ENCODE measurements around the gene CCDC33. TPM values are rescaled to one million over a fixed set of nuclear protein-coding genes. Genes with fewer than 3 reads are reported as not detected.

Gene CCDC33
- total and polyA plus RNA-seq, 10 donors: 0.08 TPM; not detected in 9

DNA sequence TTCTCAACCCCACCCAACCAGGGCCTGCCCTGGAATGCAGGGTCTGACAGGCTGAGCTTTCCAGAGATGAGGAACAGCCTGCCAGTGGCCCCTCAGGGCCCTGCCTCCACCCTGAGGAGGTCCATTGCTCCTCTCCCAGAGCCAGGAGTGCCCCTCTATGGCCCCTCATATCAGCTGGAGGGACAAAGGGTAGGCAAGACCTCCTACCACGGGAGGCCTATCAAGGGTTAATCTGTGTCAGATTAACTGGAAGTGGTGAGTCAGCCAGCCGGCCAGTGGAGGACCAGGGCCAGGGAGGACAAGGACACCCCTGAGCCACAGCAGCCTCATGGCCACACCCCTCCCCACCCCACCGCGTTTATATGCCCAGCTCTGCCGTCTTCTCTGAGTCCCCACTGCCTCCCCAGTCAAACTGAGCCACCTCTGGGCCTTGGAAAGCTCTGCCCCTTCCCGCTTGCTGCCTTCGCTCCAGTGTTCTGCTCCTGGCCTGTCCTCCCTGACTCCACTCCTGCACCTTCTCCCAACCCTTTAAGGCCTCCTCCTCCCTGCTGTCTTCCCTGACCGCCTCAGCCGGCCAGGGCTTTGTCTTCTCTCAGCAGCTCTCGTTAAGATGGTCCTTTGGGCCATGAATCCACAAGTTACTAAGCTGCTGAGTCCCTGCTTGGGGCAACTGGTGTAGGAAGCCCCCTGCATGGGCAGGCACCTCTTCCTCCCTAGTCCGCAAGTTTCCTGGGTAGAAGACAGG lies 6.5 kb downstream of the CCDC33 start:
- H3K27ac ChIP-seq: peak overlapping the region in 7 of 8 donors; percentile 14 to 74 (median 55)
- intact Hi-C loops (cut with DNase I; ENCODE audit: low total_unique reads): no loop called here
- peak; percentile 79 for DNase-seq

DNA sequence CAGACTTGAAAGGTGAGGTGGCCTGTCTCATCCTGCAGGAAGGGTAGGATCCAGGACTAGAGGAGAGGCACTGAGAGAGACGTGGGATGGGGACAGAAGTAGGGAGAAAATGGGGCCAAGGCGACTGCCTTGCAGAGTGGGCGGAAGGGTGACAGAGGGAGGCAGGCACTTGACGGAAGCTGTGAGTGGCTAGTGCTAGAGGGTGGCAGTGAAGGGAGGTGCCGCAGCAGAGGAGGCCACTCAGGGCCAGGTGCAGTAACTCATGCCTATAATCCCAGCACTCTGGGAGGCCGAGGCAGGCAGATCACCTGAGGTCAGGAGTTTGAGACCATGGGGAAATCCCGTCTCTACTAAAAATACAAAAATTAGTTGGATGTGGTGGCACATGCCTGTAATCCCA lies 7.3 kb downstream of the CCDC33 start:
- Histone ChIP-seq H3K9me3 (no peaks in the 10 kb centered on the region), H3K27me3 (replicated peaks in 1 of 7) (peaks cover 0 to 53% (median 10%) of the 10 kb centered on the region in 7 donors), H3K4me3 (no peak overlapping the region), H3K4me1 (peaks cover 0 to 56% (median 39%) of the 10 kb centered on the region in 6 donors), H3K27ac (peak overlapping the region in 1 of 8 donors; percentile 74), H3K36me3 (no peaks in the 10 kb centered on the region)
- no peak for TF ChIP-seq POLR2AphosphoS5 (IDR thresholded peaks at IDR 0.05)
- TF ChIP-seq POLR2A (IDR thresholded peaks at IDR 0.05): no peak
- TF ChIP-seq, protein P1, sequence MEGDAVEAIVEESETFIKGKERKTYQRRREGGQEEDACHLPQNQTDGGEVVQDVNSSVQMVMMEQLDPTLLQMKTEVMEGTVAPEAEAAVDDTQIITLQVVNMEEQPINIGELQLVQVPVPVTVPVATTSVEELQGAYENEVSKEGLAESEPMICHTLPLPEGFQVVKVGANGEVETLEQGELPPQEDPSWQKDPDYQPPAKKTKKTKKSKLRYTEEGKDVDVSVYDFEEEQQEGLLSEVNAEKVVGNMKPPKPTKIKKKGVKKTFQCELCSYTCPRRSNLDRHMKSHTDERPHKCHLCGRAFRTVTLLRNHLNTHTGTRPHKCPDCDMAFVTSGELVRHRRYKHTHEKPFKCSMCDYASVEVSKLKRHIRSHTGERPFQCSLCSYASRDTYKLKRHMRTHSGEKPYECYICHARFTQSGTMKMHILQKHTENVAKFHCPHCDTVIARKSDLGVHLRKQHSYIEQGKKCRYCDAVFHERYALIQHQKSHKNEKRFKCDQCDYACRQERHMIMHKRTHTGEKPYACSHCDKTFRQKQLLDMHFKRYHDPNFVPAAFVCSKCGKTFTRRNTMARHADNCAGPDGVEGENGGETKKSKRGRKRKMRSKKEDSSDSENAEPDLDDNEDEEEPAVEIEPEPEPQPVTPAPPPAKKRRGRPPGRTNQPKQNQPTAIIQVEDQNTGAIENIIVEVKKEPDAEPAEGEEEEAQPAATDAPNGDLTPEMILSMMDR (IDR thresholded peaks at IDR 0.05 in 8 of 11, conservative IDR thresholded peaks at IDR 0.05 in 3 of 11): no peak
- intact Hi-C loops (cut with DNase I; ENCODE audit: low total_unique reads): no loop called here
- WGBS, 5 donors: 62 to 83% (median 74%) methylated on average over 7 of the region's 7 CpGs
- no peak for DNase-seq

More for the DNA sequence above, 6.5 kb downstream of the CCDC33 start:
- 52 to 71% (median 62%) methylated on average over 9 to 11 of the region's 11 CpGs for WGBS, 5 donors
- Histone ChIP-seq H3K9me3 (no peaks in the 10 kb centered on the region), H3K27me3 (replicated peaks in 1 of 7) (peaks cover 0 to 53% (median 10%) of the 10 kb centered on the region in 7 donors), H3K4me3 (no peak overlapping the region), H3K36me3 (no peaks in the 10 kb centered on the region), H3K4me1 (peaks cover 0 to 56% (median 39%) of the 10 kb centered on the region in 6 donors)
- peak; percentile 17 to 61 (median 56) for TF ChIP-seq POLR2AphosphoS5 (IDR thresholded peaks at IDR 0.05)
- no peak for TF ChIP-seq POLR2A (IDR thresholded peaks at IDR 0.05)

DNA sequence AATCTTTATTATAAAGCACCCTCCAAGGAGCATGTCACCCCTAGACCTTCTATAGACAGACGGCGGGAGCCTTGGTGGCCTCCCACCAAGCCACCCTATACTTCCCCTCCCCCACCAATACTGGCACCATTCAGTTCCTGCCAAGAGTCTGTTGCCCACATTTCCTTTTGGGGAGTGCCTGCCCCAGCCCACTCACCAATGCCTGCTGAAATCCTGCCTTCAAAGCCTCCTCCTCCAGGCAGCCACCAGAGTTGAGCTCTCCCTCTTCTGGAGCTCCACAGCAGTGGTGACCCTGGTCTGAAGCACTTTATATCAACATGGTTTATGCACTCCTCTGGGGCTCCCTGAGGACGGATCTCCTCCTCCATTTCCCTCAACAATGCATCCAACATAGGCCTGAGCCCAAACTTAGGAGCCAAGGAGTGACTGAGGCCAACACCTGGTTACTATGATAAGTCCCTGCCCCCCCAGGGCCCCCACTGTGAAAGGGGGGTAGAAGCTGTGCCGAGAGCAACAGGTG lies 8.8 kb downstream of the CCDC33 start:
- Histone ChIP-seq H3K36me3 (no peaks in the 10 kb centered on the region), H3K9me3 (no peaks in the 10 kb centered on the region), H3K27ac (no peak overlapping the region), H3K27me3 (replicated peaks in 1 of 7) (peaks cover 0 to 53% (median 10%) of the 10 kb centered on the region in 7 donors), H3K4me3 (no peak overlapping the region), H3K4me1 (peaks cover 0 to 47% (median 31%) of the 10 kb centered on the region in 6 donors)
- no peak for TF ChIP-seq POLR2AphosphoS5 (IDR thresholded peaks at IDR 0.05)
- TF ChIP-seq, protein P1 (IDR thresholded peaks at IDR 0.05 in 8 of 11, conservative IDR thresholded peaks at IDR 0.05 in 3 of 11): no peak
- TF ChIP-seq POLR2A (IDR thresholded peaks at IDR 0.05): no peak
- intact Hi-C loops (cut with DNase I; ENCODE audit: low total_unique reads): no loop called here
- no peak for DNase-seq
- 53 to 74% (median 62%) methylated on average over 3 to 4 of the region's 4 CpGs for WGBS, 5 donors

DNA sequence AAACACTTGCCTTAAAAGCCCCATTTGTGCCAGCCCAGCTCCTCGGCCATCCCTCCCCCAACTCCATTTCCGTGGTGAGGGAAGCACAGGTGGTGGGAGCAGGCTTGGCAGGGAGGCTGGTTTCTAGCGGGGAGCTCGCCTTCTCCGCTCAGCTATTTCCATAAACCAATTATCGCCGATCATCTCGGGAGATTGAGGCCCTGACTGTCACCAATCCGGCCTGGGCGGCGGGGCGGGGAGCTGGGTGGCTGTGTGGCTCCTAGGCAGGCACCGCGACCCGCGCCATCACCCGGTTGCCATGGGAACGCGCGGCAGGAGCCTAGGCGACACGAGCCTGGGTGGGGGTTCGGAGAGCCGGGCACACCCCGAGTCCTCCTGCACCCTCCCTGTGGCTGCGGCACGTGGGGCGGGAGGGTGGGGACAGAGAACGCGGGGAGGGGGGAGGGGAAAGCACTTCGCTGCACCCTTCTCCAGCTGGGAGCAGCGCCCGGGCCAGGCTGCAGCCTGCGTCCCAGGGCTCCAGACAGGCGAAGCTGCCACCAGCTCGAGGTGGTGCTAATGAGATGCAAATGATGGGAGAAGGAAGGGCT lies 9.3 kb downstream of the CCDC33 start:
- intact Hi-C loops (cut with DNase I; ENCODE audit: low total_unique reads): no loop called here
- no peak overlapping the region for H3K27ac ChIP-seq
- DNase-seq: no peak

More for the DNA sequence above, 9.3 kb downstream of the CCDC33 start:
- peaks cover 0 to 50% (median 10%) of the 10 kb centered on the region in 7 donors for H3K27me3 ChIP-seq (replicated peaks in 1 of 7)
- peaks cover 0 to 42% (median 26%) of the 10 kb centered on the region in 6 donors for H3K4me1 ChIP-seq
- 12 to 32% (median 19%) methylated on average over 8 to 36 of the region's 36 CpGs for WGBS, 5 donors
- H3K36me3 ChIP-seq: no peaks in the 10 kb centered on the region
- no peaks in the 10 kb centered on the region for H3K9me3 ChIP-seq
- no peak for TF ChIP-seq POLR2AphosphoS5 (IDR thresholded peaks at IDR 0.05)
- TF ChIP-seq, protein P1 (IDR thresholded peaks at IDR 0.05 in 8 of 11, conservative IDR thresholded peaks at IDR 0.05 in 3 of 11): no peak
- no peak for TF ChIP-seq POLR2A (IDR thresholded peaks at IDR 0.05)
- peak overlapping the region in 1 of 8 donors; percentile 6 for H3K4me3 ChIP-seq

Measured in spleen (tissue), 11 donors.